GM18870 (cell line): ENCODE data around the gene BAD.
A peak's percentile ranks its signal among the peaks of the same experiment; 100 is the strongest.
"Not testable (repeated sequence)": the region's sequence is repeated elsewhere in the genome, so short reads cannot be mapped to it uniquely, and the experiment has no call there.

ENCODE experiments used
- ATAC-seq: cut with Tn5 transposase; IDR thresholded peaks from one replicate; pipeline ENCODE4 v1.9.1; 2021; ENCODE audit warnings: moderate library complexity; ENCODE audit not compliant: unreplicated experiment

Gene BAD

DNA sequence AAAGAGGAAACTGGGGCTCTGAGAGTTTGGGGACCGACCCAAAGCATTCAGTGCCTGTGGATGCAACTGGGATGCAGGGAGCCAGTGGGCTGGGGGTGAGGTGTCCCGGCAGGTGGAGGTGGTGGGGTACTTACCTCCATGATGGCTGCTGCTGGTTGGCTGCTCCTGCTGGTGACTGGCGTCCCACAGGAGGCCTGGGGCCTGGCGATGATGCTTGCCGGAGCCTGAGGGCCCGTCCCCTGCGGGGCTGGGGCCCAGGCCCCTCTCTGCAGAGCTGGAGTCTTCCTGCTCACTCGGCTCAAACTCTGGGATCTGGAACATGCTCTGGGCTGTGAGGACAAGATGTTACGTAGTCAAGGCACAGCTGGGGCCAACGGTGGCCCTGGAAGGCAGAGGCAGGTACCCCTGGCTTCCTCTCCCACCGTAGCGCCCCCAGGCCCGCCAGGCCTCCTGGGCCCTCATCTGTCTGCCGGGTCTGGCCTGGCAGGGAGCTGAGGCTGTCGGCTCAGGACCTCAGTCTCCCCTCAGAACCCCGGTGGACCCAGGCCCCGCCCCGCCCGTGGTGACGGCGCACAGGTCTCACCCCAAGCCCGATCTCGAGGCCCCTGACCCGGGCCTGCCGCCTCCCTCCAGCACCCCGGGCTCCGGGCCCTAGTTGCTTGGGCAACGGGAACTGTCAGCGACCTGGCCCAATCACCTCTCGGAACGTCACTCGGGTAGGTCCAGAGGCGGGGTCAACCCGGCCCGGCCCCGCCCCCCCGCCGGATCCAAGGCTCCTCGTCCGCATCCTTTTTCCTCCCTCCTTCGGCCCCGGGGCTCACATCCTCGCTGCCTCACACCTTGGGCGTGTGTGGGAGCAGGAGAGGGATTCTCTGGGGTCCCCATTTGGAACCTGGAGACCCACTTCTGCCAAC, at the start of gene BAD:
TSS of gene BAD (minus strand) at position 618 of the 914 bp plus-strand sequence. CDS start at position 321, 297 bp downstream.
- peak; percentile 51 for ATAC-seq

DNA sequence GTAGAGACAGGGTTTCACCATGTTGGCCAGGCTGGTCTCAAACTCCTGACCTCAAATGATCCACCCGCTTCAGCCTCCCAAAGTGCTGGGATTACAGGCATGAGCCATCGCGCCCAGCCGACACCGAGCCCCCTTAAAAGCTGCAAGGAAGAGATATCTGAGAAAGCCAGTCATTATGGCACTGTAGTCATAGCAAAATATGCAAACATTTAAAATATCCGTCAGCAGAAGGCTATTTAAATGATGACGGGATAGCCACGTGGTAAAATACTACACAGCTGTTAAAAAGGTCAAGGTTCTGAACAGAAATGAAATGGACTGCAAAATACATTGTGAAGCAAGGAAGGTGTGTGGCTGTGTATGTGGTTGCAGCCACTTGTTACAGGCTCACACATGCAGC, 49.1 kb upstream of the BAD start:
- no peak for ATAC-seq

DNA sequence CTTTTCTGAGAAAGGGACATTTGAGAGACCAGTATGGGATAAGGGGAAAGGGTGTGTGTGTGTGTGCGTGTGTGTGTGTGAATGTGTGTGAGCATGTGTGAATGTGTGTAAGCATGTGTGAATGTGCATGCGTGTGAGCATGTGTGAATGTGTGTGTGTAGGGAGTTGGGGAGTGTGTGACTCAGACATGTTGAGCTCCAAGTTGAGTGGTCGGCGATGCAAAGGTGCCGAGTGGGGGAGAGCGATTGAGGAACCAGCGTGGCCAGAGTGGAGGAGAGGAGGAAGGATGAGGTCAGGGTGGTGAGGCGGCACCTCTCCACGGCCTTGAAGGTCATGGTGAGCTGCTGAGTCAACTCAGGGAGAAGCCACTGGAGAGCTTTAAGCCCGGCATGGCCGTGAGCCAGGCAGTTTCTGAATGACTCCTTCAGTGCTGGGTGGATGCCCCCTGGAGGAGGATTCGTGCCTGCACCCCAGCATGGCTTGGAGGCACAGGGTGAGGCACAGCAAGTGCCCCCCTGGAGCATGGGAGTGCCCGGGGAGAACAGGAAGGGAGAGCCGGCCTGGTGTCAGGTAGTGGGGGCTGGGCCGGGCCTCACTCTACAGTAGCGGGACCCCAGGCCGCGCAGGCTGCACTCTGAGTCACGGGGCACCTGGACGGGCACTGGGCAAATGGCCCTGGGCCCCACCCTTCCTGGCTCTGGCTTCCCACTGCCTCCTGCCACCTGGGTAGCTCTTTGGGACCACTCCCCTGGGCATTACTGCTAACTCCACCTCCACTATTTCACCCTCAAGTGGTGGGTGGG, 47.3 kb upstream of the BAD start:
- ATAC-seq: peak; percentile 44

DNA sequence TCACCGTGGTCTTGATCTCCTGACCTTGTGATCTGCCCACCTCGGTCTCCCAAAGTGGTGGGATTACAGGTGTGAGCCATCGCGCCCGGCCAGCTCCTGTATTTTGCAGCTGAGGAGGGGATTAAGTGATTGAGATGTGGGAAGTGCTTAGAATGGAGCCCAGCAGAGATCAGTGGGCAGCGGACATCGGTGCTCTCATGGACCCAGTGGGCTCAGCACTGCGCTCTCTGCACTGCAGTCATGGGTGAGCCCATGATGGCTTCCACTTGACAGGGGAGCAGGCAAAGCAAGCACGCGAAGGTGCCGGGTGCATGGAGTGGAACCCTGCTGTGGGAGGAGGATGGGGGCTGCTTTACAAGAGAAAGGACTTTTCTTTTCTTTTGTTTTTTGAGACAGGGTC, 46.4 kb upstream of the BAD start:
- no peak for ATAC-seq

DNA sequence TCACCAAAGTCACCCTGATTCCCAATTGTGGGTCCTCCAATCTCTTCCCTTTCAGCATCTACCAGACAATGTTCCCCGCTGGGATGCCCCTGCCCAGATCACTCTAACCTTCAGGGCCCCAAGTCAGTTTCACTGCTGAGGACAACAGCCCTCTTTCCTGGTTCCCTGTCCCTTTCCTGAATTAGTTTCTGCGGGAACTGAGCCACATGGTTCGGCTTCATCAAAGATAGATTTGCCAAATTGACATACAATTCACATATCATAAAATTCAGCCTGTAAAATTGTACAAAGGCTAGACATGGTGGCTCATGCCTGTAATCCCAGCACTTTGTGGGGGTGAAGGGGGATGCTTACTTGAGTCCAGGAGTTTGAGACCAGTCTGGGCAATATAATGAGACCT, 43.5 kb upstream of the BAD start:
- ATAC-seq: no peak

DNA sequence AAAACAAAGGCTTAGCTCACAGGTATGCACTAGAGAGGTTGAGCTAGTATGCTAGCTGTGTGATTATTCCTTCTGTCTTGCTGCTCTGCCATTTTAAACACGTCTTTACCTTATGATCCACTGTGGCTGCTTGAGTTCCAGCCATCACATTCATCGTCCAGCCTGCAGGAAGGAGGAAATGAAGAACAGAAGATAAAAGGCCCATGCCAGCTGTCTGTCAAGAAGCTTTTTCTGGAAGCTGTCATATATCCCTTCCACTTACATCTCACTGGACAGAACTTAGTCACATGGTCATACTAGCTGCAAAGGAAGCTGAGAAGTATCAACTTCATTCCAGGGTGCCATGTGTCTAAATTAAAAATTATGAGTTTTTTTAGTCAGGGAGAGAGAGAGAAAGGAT, 42.9 kb upstream of the BAD start:
- ATAC-seq: no peak

DNA sequence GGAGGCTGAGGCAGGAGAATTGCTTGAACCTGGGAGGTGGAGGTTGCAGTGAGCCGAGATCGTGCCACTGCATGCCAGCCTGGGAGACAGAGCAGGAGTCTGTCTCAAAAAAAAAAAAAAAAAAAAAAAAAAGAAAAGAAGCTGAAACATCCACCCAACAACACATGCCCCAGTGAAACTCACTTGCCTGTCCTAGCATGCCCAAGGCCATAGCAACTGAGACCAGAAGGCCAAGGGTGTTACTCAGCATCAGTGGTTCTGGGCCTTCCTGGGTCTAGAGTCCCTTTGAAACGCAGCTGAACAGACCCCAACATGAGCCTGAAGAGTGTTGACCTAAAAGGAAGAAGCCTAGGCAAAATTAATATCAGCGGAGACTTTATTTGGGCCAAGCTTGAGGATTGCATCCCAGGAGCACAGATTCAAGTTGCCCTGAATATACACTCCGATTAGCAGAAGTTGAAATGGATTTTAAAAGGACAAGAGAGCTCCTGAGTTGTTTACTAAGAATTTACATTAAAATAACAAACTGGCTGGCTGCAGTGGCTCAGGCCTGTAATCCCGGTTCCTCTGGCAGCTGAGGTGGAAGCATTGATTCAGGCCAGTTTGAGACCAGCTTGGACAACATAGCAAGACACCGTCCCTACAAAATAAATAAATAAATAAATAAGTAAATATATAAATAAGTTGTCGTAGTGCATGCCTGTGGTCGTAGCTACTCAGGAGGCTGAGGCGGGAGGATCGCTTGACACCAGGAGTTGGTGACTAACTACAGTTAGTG, 40.4 kb upstream of the BAD start:
- ATAC-seq: no peak

DNA sequence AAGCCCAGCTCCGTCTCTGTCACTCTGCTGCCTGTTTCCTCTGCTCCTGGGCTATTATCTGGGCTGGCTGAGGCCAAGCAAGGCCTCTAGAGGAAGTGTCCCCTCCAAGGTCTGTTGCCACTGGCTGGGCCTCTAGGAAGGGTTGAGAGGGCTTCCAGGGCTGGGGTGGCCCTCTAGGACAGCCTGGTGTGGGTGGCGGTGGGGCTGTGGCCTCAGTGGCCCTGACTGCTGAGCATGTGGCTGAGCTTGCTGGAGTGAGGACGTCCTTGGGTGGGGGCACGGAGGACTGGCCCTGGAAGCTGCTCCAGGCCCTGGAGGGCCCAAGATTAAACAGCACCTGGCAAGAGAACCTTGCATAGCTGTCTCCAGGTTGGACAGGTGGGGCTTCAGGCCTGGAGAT, 39.5 kb upstream of the BAD start:
- ATAC-seq: not testable (repeated sequence)

DNA sequence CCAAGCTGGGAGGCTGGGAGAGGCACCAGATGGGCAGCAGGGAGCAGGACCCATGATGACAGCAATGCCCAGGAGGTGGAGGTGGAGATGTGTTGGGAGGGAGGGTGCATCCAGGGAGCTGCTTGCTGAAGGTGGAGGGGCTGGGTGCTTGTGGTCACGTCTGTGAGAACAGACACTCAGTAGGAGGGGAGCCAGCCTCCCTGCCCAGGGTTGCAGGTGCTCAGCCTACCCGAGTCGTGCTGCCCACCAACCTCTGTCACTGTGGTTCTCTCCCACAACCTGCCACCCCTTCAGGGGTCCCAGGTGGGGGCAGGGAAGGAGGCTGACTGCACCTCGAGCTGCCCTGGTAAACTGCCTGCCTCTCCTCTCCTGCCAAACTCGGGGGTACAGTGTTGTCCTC, 38.9 kb upstream of the BAD start:
- ATAC-seq: no peak

DNA sequence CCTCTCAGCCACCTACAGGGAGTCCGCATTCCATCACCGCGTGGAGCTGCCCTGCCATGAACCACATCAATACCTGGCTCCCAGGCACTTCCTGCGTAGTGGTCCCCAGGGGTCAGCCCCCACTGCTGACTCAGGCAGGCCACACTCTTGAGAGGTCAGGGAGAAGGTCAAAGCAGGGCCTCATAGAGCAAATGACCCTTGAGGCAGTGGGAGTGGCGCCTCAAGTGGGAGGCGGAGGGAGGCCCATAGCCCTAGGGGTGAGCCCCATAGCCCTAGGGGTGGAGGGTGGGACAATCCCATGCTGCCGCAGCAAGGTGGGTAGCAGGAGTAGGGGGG, 38.4 kb upstream of the BAD start:
- no peak for ATAC-seq

DNA sequence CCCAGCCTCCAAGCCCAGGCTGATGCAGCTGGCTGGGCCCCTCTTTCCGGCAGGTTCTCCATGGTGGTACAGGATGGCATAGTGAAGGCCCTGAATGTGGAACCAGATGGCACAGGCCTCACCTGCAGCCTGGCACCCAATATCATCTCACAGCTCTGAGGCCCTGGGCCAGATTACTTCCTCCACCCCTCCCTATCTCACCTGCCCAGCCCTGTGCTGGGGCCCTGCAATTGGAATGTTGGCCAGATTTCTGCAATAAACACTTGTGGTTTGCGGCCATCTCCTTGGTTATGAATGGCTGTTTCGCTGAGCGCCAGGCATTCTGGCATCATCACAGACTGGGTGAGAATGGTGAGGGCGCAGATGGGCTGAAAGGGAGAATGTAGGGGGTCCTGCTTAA, 37.1 kb upstream of the BAD start:
- ATAC-seq: no peak

DNA sequence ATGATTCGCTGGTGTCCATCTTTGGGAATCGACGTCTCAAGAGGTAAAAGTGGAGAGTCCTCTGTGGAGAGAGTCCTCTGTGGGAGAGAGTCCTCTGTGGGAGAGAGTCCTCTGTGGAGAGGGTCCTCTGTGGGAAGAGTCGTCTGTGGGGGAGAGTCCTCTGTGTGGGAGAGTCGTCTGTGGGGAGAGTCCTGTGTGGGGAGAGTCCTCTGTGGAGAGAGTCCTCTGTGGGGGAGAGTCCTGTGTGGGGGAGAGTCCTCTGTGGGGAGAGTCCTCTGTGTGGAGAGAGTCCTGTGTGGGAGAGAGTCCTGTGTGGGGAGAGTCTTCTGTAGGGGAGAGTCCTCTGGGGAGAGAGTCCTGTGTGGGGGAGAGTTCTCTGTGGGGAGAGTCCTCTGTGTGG, 36.6 kb upstream of the BAD start:
- no peak for ATAC-seq

DNA sequence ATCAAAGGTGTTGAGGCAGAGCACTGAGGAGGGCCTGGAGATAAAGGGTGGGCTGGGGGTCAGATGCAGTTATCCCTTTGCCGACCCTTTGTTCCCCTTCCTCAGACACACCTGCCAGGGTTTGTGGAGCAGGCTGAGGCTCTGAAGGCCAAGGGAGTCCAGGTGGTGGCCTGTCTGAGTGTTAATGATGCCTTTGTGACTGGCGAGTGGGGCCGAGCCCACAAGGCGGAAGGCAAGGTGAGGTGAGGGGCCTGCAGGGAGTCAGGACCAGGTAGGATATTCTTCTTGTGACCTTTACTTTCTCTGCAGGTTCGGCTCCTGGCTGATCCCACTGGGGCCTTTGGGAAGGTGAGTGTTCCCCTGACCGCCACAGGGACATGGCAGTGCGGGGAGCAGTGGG, 36.1 kb upstream of the BAD start:
- no peak for ATAC-seq

DNA sequence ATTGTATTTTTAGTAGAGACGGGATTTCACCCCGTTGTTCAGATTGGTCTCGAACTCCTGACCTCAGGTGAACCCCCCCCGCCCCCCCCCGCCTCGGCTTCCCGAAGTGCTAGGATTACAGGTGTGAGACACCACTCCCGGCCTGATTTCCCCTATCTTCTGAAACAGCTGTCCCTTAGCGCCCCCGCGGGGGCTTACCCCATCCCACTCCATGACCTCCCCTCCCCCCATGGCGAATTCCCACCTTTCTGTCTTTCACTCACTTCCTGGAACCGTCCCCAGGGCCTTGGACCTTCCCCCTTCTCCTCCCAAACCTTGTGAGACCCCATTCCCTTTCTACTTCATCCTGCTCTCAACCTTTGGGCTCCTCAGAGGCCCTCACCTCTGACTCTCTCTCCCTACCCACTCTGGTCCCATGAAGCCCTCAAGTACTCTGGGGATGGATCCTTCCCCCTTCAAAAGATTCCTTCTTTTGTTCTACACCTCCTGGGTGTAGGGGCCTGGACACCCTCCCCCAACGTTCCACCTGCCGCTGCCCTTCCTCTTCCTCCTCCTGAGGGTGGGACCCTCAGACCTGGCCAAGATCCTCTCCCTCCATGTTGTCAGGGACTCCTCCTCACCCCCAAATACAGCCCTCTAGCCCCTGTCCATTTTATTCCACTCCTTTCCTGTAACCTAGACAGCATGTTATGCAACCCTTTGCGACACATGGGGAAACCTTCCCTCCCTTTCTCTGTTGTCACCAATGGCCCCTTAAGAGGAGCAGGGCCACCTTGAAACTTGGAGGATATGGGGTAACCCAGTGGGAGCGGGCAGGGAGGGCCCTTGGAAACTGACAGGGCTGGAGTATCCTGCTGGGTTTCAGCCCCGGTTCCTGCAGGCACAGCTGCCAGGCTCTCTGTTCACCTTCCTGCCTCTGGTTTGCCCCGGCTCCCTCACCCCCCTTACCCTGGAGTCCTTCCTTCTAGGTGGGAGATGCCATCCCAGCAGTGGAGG, 34.6 kb upstream of the BAD start:
- no peak for ATAC-seq

DNA sequence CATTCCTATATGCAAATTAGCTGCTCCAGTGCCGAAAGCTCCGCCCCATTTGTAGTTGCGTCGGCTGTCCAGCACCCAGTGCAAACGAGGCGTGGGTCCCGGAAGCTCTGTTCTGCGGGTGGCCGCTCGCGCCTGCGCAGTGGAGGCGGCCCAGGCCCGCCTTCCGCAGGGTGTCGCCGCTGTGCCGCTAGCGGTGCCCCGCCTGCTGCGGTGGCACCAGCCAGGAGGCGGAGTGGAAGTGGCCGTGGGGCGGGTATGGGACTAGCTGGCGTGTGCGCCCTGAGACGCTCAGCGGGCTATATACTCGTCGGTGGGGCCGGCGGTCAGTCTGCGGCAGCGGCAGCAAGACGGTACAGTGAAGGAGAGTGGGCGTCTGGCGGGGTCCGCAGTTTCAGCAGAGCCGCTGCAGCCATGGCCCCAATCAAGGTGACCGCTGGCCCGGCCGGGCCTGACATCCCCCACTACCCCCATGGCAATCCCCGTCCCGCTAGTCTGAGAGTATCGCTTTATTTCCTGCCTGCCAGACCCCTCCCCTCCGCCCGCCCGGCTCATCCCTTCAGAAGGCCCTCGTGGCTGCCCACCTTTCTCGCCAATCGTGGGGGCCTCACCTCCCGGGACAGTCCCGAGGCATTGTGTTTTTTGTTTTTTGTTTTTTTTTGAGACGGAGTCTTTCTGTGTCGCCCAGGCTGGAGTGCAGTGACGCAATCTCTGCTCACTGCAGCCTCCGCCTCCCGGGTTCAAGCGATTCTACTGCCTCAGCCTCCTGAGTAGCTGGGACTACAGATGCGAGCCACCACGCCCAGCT, 33.7 kb upstream of the BAD start, which contains the start of gene PRDX5:
TSS of gene PRDX5 (plus strand) at position 161 of the 805 bp plus-strand sequence. CDS start at position 256, 95 bp downstream.
- ATAC-seq: peak; percentile 46

DNA sequence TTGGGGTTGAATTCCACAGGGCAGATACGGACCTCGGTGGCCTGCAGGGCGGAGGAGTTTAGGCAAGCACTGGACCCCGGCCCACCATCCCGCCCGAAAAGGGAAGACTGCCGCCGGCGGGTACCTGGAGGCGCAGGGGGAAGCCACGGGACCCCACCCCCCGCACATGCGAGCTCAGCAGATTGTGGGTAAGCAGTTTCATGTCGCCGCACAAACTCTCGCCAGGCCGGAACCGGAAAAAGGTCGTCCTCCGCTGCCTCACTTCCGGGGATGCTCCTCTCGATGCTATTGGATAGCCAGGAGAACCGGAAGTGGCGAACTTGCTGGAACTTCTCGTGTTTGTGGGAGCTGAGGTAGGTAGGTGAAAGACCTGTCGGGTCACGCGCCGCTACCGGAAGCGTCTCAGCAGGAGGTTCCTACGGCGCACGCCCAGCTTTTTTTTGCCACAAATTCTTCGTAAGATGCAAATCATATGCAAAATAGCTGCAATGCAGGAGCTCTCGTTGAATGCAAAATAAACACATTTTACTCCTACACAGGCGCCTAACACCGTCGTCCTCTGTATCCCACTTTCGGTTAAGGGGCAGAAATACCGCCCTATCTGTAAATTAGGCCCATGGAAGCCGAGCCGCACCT, 33.0 kb upstream of the BAD start, which contains the start of gene TRMT112:
TSS of gene TRMT112 (minus strand) at position 235 of the 636 bp plus-strand sequence. CDS start at position 202, 33 bp downstream.
- peak; percentile 73 for ATAC-seq

DNA sequence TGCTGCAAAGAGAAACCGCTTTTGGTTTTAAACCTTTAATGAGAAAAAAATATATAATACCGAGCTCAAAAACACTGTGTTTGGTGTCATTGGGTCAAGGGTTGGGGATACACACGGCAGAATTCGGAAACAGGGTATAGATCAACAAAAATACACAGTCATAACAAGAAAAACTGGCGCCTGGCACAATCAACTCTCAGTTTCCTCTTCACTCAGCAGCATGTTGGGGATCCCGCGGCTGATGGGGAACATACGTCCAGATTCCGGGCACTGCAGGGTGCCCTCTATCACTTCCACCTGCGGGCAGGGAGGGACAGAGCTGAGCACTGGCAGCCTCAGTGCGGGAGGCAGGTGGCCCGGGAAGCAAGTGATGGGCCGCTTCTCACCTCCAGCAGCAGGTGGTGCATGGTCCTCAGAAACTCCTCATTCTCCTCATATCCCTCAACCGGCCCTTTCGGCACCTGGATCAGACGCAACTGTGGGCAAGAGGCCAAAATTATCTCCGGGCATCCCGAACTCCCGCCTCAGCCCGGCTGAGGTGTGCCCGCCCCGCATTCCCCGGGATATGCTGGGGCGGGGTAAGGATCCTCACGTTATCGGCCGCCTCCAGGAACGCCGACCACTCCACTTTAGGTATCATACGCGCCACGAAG, 32.3 kb upstream of the BAD start:
- ATAC-seq: no peak
